Thyroid gland (tissue), 4 donors: ENCODE data around the gene CFAP251. TPM values are rescaled to one million over a fixed set of nuclear protein-coding genes. Genes with fewer than 3 reads are reported as not detected.

Experiments
- DNase-seq, 2 donors: peaks; one replicate each; pipeline ENCODE4 v3.0.0-alpha.2; 2019
- H3K27ac ChIP-seq, 3 donors: fragments of 200-600 bp; sonication (generic); 1 replicate in 2 of 3; 2 replicates in 1 of 3; pipeline ENCODE4 v1.5.1; 2016 to 2019; ENCODE audit warnings: mild to moderate bottlenecking in 1 of 3, moderate library complexity in 1 of 3
- H3K27me3 ChIP-seq: fragments of 200-600 bp; sonication (generic); one replicate; pipeline ENCODE4 v1.5.1; 2019
- H3K36me3 ChIP-seq, 2 donors: fragments of 200-600 bp; sonication (generic); one replicate each; pipeline ENCODE4 v1.5.1; 2016 to 2019
- H3K4me1 ChIP-seq, 2 donors: fragments of 200-600 bp; sonication (generic); one replicate each; pipeline ENCODE4 v1.5.1; 2017 to 2019
- H3K4me3 ChIP-seq, 3 donors: fragments of 200-600 bp; sonication (generic); replicated peaks in 1 of 3; 1 replicate in 2 of 3; 2 replicates in 1 of 3; pipeline ENCODE4 v1.5.1; 2016; ENCODE audit warnings: mild to moderate bottlenecking in 1 of 3
- H3K9me3 ChIP-seq: fragments of 200-600 bp; sonication (generic); one replicate; pipeline ENCODE4 v1.5.1; 2017
- POLR2A ChIP-seq, 2 donors: fragments of 450-650 bp; IDR thresholded peaks; one replicate each; pipeline ENCODE4 v1.6.1; 2017; ENCODE audit warnings: antibody characterized with exemption in 2 of 2, mild to moderate bottlenecking in 2 of 2, moderate library complexity in 1 of 2
- WGBS, 2 donors: methylation state at CpG; one replicate each; pipeline ENCODE4 v1.1.5; 2017; 5-methylcytosine and 5-hydroxymethylcytosine counted together
- intact Hi-C: fragments of 100-400 bp; cut with DNase I; formaldehyde crosslinking; loops from one replicate; pipeline ENCODE4 v1.15.1; 2023
- total RNA-seq, 4 donors: library from RNA; depleted of rRNA; stranded (reverse); fragments of >200 nt; gene quantifications; one replicate each; pipeline ENCODE4 v1.2.3, GENCODE V29; 2016
- TF ChIP-seq, protein P1 (sequence below), 6 experiments: fragments of 200-600 bp in 3 of 6; fragments of 450-650 bp in 3 of 6; sonication (generic) in 3 of 6; IDR thresholded peaks; one replicate each; pipeline ENCODE4 v1.5.1; 2016 to 2019; ENCODE audit warnings: antibody characterized with exemption in 6 of 6, mild to moderate bottlenecking in 2 of 6, inconsistent platforms in 1 of 6, moderate library complexity in 1 of 6

CFAP251 gene
- total RNA-seq, 4 donors from 2014 or later = 17.7 to 27.0 (median 23.7) TPM

- no peaks in the 10 kb centered on the region for H3K27me3 ChIP-seq
- H3K4me1 ChIP-seq = no peaks in the 10 kb centered on the region
- no peak overlapping the region for H3K4me3 ChIP-seq
- no peak for DNase-seq
- H3K9me3 ChIP-seq = no peaks in the 10 kb centered on the region
- TF ChIP-seq POLR2A (IDR thresholded peaks at IDR 0.05) = no peak
- TF ChIP-seq, protein P1, sequence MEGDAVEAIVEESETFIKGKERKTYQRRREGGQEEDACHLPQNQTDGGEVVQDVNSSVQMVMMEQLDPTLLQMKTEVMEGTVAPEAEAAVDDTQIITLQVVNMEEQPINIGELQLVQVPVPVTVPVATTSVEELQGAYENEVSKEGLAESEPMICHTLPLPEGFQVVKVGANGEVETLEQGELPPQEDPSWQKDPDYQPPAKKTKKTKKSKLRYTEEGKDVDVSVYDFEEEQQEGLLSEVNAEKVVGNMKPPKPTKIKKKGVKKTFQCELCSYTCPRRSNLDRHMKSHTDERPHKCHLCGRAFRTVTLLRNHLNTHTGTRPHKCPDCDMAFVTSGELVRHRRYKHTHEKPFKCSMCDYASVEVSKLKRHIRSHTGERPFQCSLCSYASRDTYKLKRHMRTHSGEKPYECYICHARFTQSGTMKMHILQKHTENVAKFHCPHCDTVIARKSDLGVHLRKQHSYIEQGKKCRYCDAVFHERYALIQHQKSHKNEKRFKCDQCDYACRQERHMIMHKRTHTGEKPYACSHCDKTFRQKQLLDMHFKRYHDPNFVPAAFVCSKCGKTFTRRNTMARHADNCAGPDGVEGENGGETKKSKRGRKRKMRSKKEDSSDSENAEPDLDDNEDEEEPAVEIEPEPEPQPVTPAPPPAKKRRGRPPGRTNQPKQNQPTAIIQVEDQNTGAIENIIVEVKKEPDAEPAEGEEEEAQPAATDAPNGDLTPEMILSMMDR (IDR thresholded peaks at IDR 0.05) = no peak
- no peak overlapping the region for H3K27ac ChIP-seq
- intact Hi-C loops = no loop called here
- H3K36me3 ChIP-seq = peaks cover 0 to 3% of the 10 kb centered on the region in 2 donors
- WGBS, 2 donors = 78% methylated on average over 13 of the region's 13 CpGs
Measured at GRCh38 chr12:121974026-121974985, 55.9 kb downstream of the CFAP251 start.

GRCh38 chr12:121975021-121975420 is 56.6 kb downstream of the CFAP251 start:
- no peak for DNase-seq
- Histone ChIP-seq H3K4me3 (no peak overlapping the region), H3K36me3 (peaks cover 0 to 3% of the 10 kb centered on the region in 2 donors), H3K27me3 (no peaks in the 10 kb centered on the region), H3K4me1 (no peaks in the 10 kb centered on the region), H3K27ac (no peak overlapping the region), H3K9me3 (no peaks in the 10 kb centered on the region)
- WGBS, 2 donors = 83 to 84% methylated on average over 6 of the region's 6 CpGs
- TF ChIP-seq POLR2A (IDR thresholded peaks at IDR 0.05) = no peak
- TF ChIP-seq, protein P1 (IDR thresholded peaks at IDR 0.05) = no peak
- intact Hi-C loops = no loop called here

DNA sequence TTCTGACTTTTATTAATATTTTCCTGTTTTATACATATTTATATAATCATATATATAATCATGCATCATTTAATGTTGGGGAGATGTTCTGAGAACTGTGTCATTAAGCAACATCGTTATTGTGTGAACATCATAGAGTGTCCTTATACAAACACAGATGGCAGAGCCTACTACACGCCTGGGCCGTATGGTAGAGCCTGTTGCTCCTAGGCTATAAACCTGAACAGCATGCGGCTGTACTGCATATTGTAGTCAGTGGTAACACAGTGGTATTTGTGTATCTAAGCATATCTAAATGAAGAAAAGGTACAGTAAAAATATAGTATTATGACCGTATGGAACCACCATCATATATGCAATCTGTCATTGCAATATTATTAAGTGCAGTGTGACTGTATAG is 58.6 kb downstream of the CFAP251 start:
- H3K36me3 ChIP-seq = peaks cover 0 to 3% of the 10 kb centered on the region in 2 donors
- H3K27me3 ChIP-seq = no peaks in the 10 kb centered on the region
- WGBS, 2 donors = 93 to 95% methylated on average over 5 of the region's 5 CpGs
- no peaks in the 10 kb centered on the region for H3K4me1 ChIP-seq
- no peaks in the 10 kb centered on the region for H3K9me3 ChIP-seq
- no peak overlapping the region for H3K4me3 ChIP-seq
- H3K27ac ChIP-seq = no peak overlapping the region
- DNase-seq = no peak
- intact Hi-C loops = no loop called here
- TF ChIP-seq, protein P1 (IDR thresholded peaks at IDR 0.05) = no peak
- no peak for TF ChIP-seq POLR2A (IDR thresholded peaks at IDR 0.05)

DNA sequence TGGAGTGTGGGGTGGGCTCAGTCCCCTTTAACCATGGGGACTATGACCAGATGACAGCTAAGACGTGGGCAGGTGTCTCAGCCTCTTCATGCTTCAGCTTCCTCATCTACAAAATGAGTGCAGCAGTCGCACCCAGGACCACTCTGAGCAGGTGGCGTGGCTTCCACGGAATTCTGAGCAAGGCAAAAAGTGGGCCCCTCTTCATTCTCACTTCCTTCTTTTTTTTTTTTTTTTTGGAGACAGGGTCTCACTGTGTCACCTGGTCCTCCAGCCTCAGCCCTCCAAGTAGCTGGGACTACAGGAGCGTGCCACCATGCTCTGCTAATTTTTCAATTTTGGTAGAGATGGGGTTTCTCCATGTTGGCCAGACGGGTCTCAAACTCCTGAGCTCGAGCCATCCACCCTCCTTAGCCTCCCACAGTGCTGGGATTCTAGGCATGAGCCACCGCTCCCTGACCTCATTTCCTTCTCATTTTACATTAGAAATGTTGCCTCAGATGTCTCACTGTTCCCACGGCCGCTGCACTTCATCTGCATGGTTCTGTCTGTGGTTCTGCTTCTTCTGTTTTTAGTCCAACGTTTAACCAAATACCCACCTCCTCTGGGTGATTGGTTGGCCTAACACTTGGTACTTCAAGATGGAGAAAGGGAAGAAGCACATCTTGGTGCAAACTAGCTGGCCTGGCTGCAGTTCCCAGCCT is 61.9 kb downstream of the CFAP251 start:
- Histone ChIP-seq H3K9me3 (no peaks in the 10 kb centered on the region), H3K4me3 (no peak overlapping the region), H3K27me3 (no peaks in the 10 kb centered on the region), H3K4me1 (no peaks in the 10 kb centered on the region), H3K27ac (no peak overlapping the region), H3K36me3 (peaks cover 0 to 3% of the 10 kb centered on the region in 2 donors)
- intact Hi-C loops = no loop called here
- WGBS, 2 donors = 72 to 84% methylated on average over 11 of the region's 11 CpGs
- TF ChIP-seq, protein P1 (IDR thresholded peaks at IDR 0.05) = no peak
- TF ChIP-seq POLR2A (IDR thresholded peaks at IDR 0.05) = no peak
- no peak for DNase-seq

GRCh38 chr12:121980892-121981272 is 62.5 kb downstream of the CFAP251 start:
- Histone ChIP-seq H3K4me1 (no peaks in the 10 kb centered on the region), H3K9me3 (no peaks in the 10 kb centered on the region), H3K4me3 (no peak overlapping the region), H3K27me3 (no peaks in the 10 kb centered on the region), H3K36me3 (peaks cover 0 to 3% of the 10 kb centered on the region in 2 donors), H3K27ac (no peak overlapping the region)
- intact Hi-C loops = no loop called here
- WGBS, 2 donors = 91 to 95% methylated on average over 14 of the region's 14 CpGs
- no peak for DNase-seq
- TF ChIP-seq, protein P1 (IDR thresholded peaks at IDR 0.05) = no peak
